SK-N-SH treated with all-trans-retinoic acid at 6 μM for 48 hours (cell line): ENCODE data around the gene SMIM45.

Source experiments
- ATAC-seq: fragments of 200-7000 bp; cut with Tn5 transposase; 3 replicates; pipeline ENCODE4 v1.9.1; 2020; ENCODE audit warnings: mild to moderate bottlenecking, moderate library complexity
- ARNTL ChIP-seq: fragments of 450-650 bp; formaldehyde crosslinking; IDR thresholded peaks from 2 replicates; pipeline ENCODE4 v1.5.0; 2020; ENCODE audit warnings: low read depth, mild to moderate bottlenecking, moderate library complexity, borderline replicate concordance
- BACH2 ChIP-seq: fragments of 250-450 bp; sonication (Bioruptor Pico); IDR thresholded peaks from 2 replicates; pipeline ENCODE4 v1.9.0; 2021; ENCODE audit warnings: mild to moderate bottlenecking, borderline replicate concordance
- CSDC2 ChIP-seq: fragments of 250-450 bp; sonication (Bioruptor Pico); IDR thresholded peaks from 2 replicates; pipeline ENCODE4 v1.5.0; 2020; ENCODE audit warnings: mild to moderate bottlenecking, moderate library complexity
- CSRNP3 ChIP-seq: fragments of 250-450 bp; sonication (Bioruptor Pico); IDR thresholded peaks from 2 replicates; pipeline ENCODE4 v1.5.1; 2021; ENCODE audit warnings: mild to moderate bottlenecking, moderate library complexity
- ESRRG ChIP-seq: fragments of 250-450 bp; sonication (Bioruptor Pico); IDR thresholded peaks from 2 replicates; pipeline ENCODE4 v1.6.1; 2021; ENCODE audit warnings: mild to moderate bottlenecking
- GLIS3 ChIP-seq: fragments of 250-450 bp; sonication (Bioruptor Pico); IDR thresholded peaks from 2 replicates; pipeline ENCODE4 v1.5.0; 2020; ENCODE audit warnings: mild to moderate bottlenecking, moderate library complexity
- OSR1 ChIP-seq: fragments of 250-450 bp; sonication (Bioruptor Pico); IDR thresholded peaks from 2 replicates; pipeline ENCODE4 v1.8.0; 2022; ENCODE audit warnings: moderate library complexity, mild to moderate bottlenecking, inconsistent platforms
- PATZ1 ChIP-seq: fragments of 250-450 bp; sonication (Bioruptor Pico); IDR thresholded peaks from 2 replicates; pipeline ENCODE4 v1.8.0; 2020; ENCODE audit warnings: mild to moderate bottlenecking, moderate library complexity, borderline replicate concordance
- POU6F1 ChIP-seq: fragments of 250-450 bp; sonication (Bioruptor Pico); IDR thresholded peaks from 2 replicates; pipeline ENCODE4 v1.8.0; 2021; ENCODE audit warnings: low read depth, mild to moderate bottlenecking, moderate library complexity, borderline replicate concordance
- PPARA ChIP-seq: fragments of 250-450 bp; sonication (Bioruptor Pico); IDR thresholded peaks from 2 replicates; pipeline ENCODE4 v1.5.0; 2020; ENCODE audit warnings: mild to moderate bottlenecking, borderline replicate concordance
- RARB ChIP-seq: fragments of 250-450 bp; sonication (Bioruptor Pico); IDR thresholded peaks from 2 replicates; pipeline ENCODE4 v1.8.0; 2021; ENCODE audit warnings: mild to moderate bottlenecking, moderate library complexity
- SNAI2 ChIP-seq: fragments of 250-450 bp; sonication (Bioruptor Pico); IDR thresholded peaks from 2 replicates; pipeline ENCODE4 v1.5.0; 2020; ENCODE audit warnings: mild to moderate bottlenecking, moderate library complexity
- TCF4 ChIP-seq: fragments of 250-450 bp; sonication (Bioruptor Pico); IDR thresholded peaks from 2 replicates; pipeline ENCODE4 v1.8.0; 2021; ENCODE audit warnings: mild to moderate bottlenecking, moderate library complexity, borderline replicate concordance
- TOX ChIP-seq: fragments of 250-450 bp; sonication (Bioruptor Pico); IDR thresholded peaks from 2 replicates; pipeline ENCODE4 v1.8.0; 2021; ENCODE audit warnings: mild to moderate bottlenecking, moderate library complexity, borderline replicate concordance
- TSHZ2 ChIP-seq: fragments of 250-450 bp; sonication (Bioruptor Pico); IDR thresholded peaks from 2 replicates; pipeline ENCODE4 v1.5.0; 2020; ENCODE audit warnings: mild to moderate bottlenecking, moderate library complexity
- ZC3H10 ChIP-seq: fragments of 250-450 bp; sonication (Bioruptor Pico); IDR thresholded peaks from 2 replicates; pipeline ENCODE4 v1.5.1; 2021; ENCODE audit warnings: mild to moderate bottlenecking, moderate library complexity
- ZFP3 ChIP-seq: fragments of 250-450 bp; sonication (Bioruptor Pico); IDR thresholded peaks from 2 replicates; pipeline ENCODE4 v1.5.0; 2020; ENCODE audit warnings: mild to moderate bottlenecking, moderate library complexity
- ZFP30 ChIP-seq: fragments of 450-650 bp; formaldehyde crosslinking; IDR thresholded peaks from 2 replicates; pipeline ENCODE4 v1.5.0; 2022; ENCODE audit warnings: mild to moderate bottlenecking, moderate library complexity
- ZNF565 ChIP-seq: fragments of 450-650 bp; formaldehyde crosslinking; conservative IDR thresholded peaks from 2 replicates; pipeline ENCODE4 v1.5.0; 2020; ENCODE audit warnings: low read depth, mild to moderate bottlenecking, moderate library complexity
- ZNF70 ChIP-seq: fragments of 450-650 bp; formaldehyde crosslinking; IDR thresholded peaks from 2 replicates; pipeline ENCODE4 v1.5.0; 2020; ENCODE audit warnings: mild to moderate bottlenecking, moderate library complexity
- ZNF8 ChIP-seq: fragments of 450-650 bp; formaldehyde crosslinking; IDR thresholded peaks from 2 replicates; pipeline ENCODE4 v1.5.0; 2020; ENCODE audit warnings: mild to moderate bottlenecking, moderate library complexity

The SMIM45 gene

GRCh38 chr22:41983513-41984405, 31.8 kb downstream of the SMIM45 start:
- no peak for ATAC-seq
- TF ChIP-seq PPARA (CRISPR knock-in tag) (no peak), PATZ1 (CRISPR knock-in tag) (no peak), ESRRG (CRISPR knock-in tag) (no peak), CSRNP3 (CRISPR knock-in tag) (no peak), RARB (no peak), TCF4 (CRISPR knock-in tag) (no peak), SNAI2 (no peak), BACH2 (CRISPR knock-in tag) (no peak), ZNF70 (CRISPR knock-in tag) (no peak), TOX (CRISPR knock-in tag) (no peak), ZFP30 (CRISPR knock-in tag) (no peak), OSR1 (CRISPR knock-in tag) (no peak)

GRCh38 chr22:41987276-41987675, 35.3 kb downstream of the SMIM45 start:
- no peak for ATAC-seq
- TF ChIP-seq TSHZ2 (CRISPR knock-in tag) (no peak), ZFP30 (CRISPR knock-in tag) (no peak), ZNF565 (CRISPR knock-in tag) (no peak), ZFP3 (no peak), CSDC2 (CRISPR knock-in tag) (no peak), ZNF8 (CRISPR knock-in tag) (no peak), BACH2 (CRISPR knock-in tag) (no peak), GLIS3 (CRISPR knock-in tag) (no peak), ZNF70 (CRISPR knock-in tag) (no peak), ZC3H10 (CRISPR knock-in tag) (no peak), POU6F1 (CRISPR knock-in tag) (no peak), PPARA (CRISPR knock-in tag) (no peak), ARNTL (CRISPR knock-in tag) (no peak), OSR1 (CRISPR knock-in tag) (no peak), RARB (no peak), CSRNP3 (CRISPR knock-in tag) (no peak), ESRRG (CRISPR knock-in tag) (no peak)
- TF ChIP-seq, all 23 proteins: peak for 0
